ENCODE data around the gene GPR25.

- TF ChIP-seq POLR2A (IDR thresholded peaks at IDR 0.05), result no peak
- TF ChIP-seq, protein P1, sequence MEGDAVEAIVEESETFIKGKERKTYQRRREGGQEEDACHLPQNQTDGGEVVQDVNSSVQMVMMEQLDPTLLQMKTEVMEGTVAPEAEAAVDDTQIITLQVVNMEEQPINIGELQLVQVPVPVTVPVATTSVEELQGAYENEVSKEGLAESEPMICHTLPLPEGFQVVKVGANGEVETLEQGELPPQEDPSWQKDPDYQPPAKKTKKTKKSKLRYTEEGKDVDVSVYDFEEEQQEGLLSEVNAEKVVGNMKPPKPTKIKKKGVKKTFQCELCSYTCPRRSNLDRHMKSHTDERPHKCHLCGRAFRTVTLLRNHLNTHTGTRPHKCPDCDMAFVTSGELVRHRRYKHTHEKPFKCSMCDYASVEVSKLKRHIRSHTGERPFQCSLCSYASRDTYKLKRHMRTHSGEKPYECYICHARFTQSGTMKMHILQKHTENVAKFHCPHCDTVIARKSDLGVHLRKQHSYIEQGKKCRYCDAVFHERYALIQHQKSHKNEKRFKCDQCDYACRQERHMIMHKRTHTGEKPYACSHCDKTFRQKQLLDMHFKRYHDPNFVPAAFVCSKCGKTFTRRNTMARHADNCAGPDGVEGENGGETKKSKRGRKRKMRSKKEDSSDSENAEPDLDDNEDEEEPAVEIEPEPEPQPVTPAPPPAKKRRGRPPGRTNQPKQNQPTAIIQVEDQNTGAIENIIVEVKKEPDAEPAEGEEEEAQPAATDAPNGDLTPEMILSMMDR (IDR thresholded peaks at IDR 0.05 in 4 of 5, conservative IDR thresholded peaks at IDR 0.05 in 1 of 5), result no peak
Observed at GRCh38 chr1:200845360-200845759, 27.4 kb upstream of the GPR25 start.

All from gastrocnemius medialis (tissue), 4 donors.